PFSK-1 (cell line): Measurements from ENCODE around the gene HEMGN.

Experiments
- FOXP2 ChIP-seq: optimal IDR thresholded peaks from 2 replicates; pipeline ENCODE3; 2011; ENCODE audit warnings: borderline replicate concordance, control low read depth, inconsistent platforms; ENCODE audit not compliant: insufficient read depth; ENCODE audit errors: extremely low read length, extremely low read depth
- POLR2AphosphoS5 ChIP-seq: IDR thresholded peaks from 2 replicates; pipeline ENCODE4 v1.6.1; 2012; ENCODE audit warnings: low read depth, mild to moderate bottlenecking, control low read depth, low read length, moderate library complexity
- SIN3A ChIP-seq: IDR thresholded peaks from 2 replicates; pipeline ENCODE4 v1.6.1; 2012; ENCODE audit warnings: mild to moderate bottlenecking, low read length, moderate library complexity, borderline replicate concordance; ENCODE audit not compliant: insufficient read depth
- TAF1 ChIP-seq: IDR thresholded peaks from 2 replicates; pipeline ENCODE4 v1.6.1; 2012; ENCODE audit warnings: low read length, control low read depth, borderline replicate concordance; ENCODE audit not compliant: insufficient read depth
- TF ChIP-seq, protein P1 (sequence below), 2 experiments: IDR thresholded peaks; 2 replicates each; pipeline versions ENCODE4 v1.6.1 to v1.8.0; 2011 to 2012; ENCODE audit warnings: low read depth in 2 of 2, low read length in 2 of 2, control low read depth in 1 of 2, inconsistent platforms in 1 of 2, mild to moderate bottlenecking in 1 of 2, moderate library complexity in 1 of 2; ENCODE audit not compliant: insufficient read depth in 1 of 2

Gene HEMGN

DNA sequence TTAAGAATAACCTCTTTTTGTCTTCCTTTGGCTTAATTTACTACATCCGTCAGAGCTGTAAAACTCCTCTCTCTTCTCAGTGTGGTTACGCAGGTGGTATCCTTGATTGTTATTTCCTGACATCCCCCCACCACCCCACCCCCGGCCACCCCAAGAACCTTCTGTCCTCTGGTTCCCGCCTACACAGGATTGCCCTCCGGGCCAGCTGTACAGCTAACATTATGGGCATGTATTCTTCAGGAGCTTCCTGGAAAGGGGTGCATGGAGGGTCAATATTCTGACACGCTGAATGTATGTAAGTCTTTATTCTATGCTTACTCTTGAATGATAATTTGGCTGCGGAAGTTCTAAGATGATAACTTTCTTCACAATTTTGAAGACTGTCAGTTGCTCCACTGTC, 32.2 kb upstream of the HEMGN start:
- TF ChIP-seq FOXP2: no peak
- no peak for TF ChIP-seq TAF1
- TF ChIP-seq POLR2AphosphoS5: no peak

GRCh38 chr9:97969014-97969413, 31.0 kb upstream of the HEMGN start:
- TF ChIP-seq POLR2AphosphoS5: no peak
- TF ChIP-seq TAF1: no peak
- TF ChIP-seq SIN3A: no peak
- TF ChIP-seq, protein P1, sequence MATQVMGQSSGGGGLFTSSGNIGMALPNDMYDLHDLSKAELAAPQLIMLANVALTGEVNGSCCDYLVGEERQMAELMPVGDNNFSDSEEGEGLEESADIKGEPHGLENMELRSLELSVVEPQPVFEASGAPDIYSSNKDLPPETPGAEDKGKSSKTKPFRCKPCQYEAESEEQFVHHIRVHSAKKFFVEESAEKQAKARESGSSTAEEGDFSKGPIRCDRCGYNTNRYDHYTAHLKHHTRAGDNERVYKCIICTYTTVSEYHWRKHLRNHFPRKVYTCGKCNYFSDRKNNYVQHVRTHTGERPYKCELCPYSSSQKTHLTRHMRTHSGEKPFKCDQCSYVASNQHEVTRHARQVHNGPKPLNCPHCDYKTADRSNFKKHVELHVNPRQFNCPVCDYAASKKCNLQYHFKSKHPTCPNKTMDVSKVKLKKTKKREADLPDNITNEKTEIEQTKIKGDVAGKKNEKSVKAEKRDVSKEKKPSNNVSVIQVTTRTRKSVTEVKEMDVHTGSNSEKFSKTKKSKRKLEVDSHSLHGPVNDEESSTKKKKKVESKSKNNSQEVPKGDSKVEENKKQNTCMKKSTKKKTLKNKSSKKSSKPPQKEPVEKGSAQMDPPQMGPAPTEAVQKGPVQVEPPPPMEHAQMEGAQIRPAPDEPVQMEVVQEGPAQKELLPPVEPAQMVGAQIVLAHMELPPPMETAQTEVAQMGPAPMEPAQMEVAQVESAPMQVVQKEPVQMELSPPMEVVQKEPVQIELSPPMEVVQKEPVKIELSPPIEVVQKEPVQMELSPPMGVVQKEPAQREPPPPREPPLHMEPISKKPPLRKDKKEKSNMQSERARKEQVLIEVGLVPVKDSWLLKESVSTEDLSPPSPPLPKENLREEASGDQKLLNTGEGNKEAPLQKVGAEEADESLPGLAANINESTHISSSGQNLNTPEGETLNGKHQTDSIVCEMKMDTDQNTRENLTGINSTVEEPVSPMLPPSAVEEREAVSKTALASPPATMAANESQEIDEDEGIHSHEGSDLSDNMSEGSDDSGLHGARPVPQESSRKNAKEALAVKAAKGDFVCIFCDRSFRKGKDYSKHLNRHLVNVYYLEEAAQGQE (IDR thresholded peaks at IDR 0.05; ENCODE audit: insufficient read depth in 1 of 2, low read depth in 2 of 2, low read length in 2 of 2): no peak
- TF ChIP-seq FOXP2: no peak

- TF ChIP-seq FOXP2 (no peak), TAF1 (no peak), SIN3A (no peak), POLR2AphosphoS5 (no peak)
- TF ChIP-seq, protein P1 (IDR thresholded peaks at IDR 0.05; ENCODE audit: insufficient read depth in 1 of 2, low read depth in 2 of 2, low read length in 2 of 2): no peak
Observed at GRCh38 chr9:97966493-97966892, 28.5 kb upstream of the HEMGN start.

DNA sequence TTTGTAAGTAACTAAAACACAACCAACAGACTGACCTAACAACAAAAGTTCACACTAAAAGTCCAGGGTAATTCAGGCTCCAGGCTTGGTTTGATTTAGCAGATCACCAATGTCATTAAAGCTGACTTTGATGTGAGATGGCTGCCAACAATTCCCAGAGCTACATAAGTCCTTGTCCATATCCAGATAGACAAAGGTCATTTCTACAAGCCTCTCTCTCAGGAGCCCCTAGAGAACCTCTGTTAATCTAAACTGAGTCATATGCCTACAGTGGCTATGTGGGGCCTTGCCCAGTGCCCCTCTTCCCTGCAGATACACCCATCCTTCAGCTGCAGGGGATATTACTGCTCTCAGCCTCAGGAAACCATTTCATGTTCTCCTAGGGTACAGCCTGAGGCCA, 26.9 kb upstream of the HEMGN start:
- TF ChIP-seq POLR2AphosphoS5 (no peak), TAF1 (no peak), SIN3A (no peak), FOXP2 (no peak)
- TF ChIP-seq, protein P1 (IDR thresholded peaks at IDR 0.05; ENCODE audit: insufficient read depth in 1 of 2, low read depth in 2 of 2, low read length in 2 of 2): no peak

- TF ChIP-seq POLR2AphosphoS5 (no peak), FOXP2 (no peak)
- TF ChIP-seq, protein P1 (IDR thresholded peaks at IDR 0.05; ENCODE audit: insufficient read depth in 1 of 2, low read depth in 2 of 2, low read length in 2 of 2): no peak
Observed at GRCh38 chr9:97963232-97963631, 25.3 kb upstream of the HEMGN start.

GRCh38 chr9:97962575-97962974, 24.6 kb upstream of the HEMGN start:
- TF ChIP-seq FOXP2: no peak
- TF ChIP-seq TAF1: no peak
- TF ChIP-seq, protein P1 (IDR thresholded peaks at IDR 0.05; ENCODE audit: insufficient read depth in 1 of 2, low read depth in 2 of 2, low read length in 2 of 2): no peak
- TF ChIP-seq SIN3A: no peak
- TF ChIP-seq POLR2AphosphoS5: no peak
